Stimulated activated CD8-positive, alpha-beta memory T cell treated with anti-CD3 and anti-CD28 coated beads, Interleukin-7, amount 100 ng/mL, for 24 hours (primary cell): Measurements from ENCODE around the gene PEPD.
"Not testable (repeated sequence)": the region's sequence is repeated elsewhere in the genome, so short reads cannot be mapped to it uniquely, and the experiment has no call there.

Source experiments
- DNase-seq: peaks from one replicate; pipeline ENCODE4 v3.0.0-alpha.2; 2020; ENCODE audit warnings: low read depth

PEPD gene

DNA sequence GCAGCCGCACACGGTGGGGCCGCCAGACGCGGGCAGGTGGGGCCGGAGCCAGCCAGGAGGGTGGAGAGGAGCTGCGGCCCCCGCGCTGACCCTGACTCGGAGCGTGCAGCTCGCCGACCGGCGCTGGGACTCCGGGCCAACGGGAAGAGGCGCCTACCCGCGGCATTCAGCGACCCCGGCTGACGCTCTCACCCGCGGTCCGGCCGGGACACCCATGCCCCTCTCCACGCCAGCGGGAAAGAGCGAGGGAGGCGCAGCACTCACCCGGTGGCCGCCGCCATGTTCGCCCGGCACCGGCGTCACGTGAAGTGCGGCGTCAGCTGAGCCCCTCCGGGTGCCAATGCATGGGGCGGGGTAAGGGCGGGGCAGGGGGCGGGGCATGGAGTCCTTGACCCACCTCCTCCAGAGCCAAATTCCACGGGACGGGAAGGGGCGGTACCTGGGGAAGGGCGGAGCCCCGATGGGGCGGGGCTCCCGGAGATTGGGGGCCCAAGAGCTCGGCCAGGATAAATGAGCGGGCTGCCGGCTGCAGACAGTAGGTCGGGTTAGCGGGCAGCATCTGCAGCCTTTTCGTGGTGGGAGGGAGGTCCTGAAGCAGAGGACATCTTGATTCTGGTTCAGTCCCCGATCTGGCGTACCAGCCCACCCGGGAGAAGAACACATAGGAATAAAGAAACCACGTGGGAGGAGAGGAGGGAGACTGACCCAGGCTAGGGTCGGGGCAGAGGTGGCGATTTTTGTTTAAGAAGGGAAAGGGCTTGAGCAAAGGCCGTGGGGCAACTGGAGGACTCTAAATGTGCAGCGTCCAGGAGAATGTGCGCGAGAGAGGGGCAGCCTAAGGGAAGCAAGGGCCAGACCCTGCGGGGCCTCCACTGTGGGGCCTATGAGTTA, at the start of gene PEPD:
TSS of gene PEPD (minus strand) at position 312 of the 891 bp plus-strand sequence. CDS start at position 281, 31 bp downstream.
- peak; percentile 72 for DNase-seq

GRCh38 chr19:33569821-33570220, 48.2 kb upstream of the PEPD start:
- no peak for DNase-seq

GRCh38 chr19:33568706-33569105, 47.1 kb upstream of the PEPD start:
- DNase-seq, result no peak

GRCh38 chr19:33564836-33565338, 43.3 kb upstream of the PEPD start:
- no peak for DNase-seq

GRCh38 chr19:33562636-33563035, 41.0 kb upstream of the PEPD start:
- DNase-seq, result no peak

GRCh38 chr19:33561666-33562065, 40.1 kb upstream of the PEPD start:
- not testable (repeated sequence) for DNase-seq

DNA sequence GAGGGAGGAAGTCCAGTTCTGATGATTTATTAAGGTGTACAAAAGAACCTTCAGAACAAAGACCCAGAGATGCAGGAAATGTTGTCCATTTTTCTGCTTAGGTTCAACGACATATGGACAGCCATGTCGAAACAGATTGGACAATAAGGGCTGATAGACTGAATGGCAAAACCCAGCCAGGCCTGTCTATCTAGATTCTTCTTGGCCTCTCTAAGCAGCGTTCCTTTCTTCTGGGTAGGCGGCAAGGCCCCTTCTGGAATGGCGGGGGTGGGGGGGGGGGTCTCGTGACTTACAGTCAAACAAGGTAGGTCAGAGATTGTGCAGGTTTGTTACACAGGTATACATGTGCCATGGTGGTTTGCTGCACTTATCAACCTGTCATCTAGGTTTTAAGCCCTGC, 39.7 kb upstream of the PEPD start:
- no peak for DNase-seq

DNA sequence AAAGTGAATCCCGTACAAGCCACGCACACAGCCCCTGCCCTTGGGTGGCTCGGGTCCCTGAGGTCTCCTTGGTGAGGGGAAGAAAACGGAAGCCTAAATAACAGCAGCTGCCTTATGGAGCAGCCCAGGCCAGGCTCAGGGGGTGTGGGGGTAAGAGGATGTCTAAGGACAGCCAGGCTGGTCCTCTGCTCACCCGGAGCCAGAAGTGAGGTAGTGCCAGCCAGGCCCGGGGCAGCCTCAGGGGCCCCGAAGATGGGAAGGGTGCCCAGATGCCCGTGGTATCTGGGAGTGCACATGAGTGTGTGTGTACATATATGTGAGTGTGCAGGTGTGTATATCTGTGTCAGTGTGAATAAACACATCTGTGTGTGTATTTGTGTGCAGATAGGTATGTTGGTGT, 38.4 kb upstream of the PEPD start:
- no peak for DNase-seq

DNA sequence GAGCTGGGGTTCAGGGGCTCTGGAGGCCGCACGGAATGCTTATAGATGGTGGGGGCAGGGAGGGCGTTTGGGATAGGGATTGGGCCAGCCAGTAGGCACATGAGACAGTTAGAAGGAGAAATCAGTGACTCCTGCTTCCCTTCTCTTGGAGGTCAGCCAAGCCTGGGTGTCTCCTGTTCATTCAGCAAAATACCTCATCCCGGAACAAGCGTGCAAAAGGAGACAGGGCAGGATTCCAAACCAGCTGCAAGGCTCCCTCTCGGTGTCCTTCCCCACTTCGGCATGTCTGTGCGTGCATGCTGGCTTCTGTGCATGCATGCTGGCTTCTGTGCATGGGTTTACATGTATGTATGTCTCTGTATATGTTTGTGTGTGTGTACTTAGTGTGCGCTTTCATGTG, 37.3 kb upstream of the PEPD start:
- no peak for DNase-seq

- DNase-seq, result no peak
Measured at GRCh38 chr19:33558151-33558550, 36.6 kb upstream of the PEPD start.

DNA sequence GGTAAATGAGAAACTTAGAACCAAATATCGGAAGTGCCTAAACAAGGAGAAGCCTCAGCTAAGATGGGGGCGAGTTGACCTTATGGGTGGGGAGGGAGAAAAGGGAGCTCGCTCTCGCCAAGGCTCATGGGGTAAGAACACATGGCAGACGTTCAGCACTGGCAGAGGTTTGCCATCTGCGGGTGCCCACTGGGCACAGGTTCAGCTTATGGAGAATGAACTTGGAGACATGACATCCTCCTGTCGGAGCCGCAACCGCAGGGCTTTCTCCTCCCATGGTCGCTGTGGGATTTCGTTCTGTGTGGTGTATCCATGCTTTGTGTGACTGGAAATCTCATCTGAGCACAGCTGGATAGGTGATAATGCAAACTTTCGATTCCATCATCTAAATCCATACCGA, 36.1 kb upstream of the PEPD start:
- DNase-seq, result no peak

- no peak for DNase-seq
Measured at GRCh38 chr19:33557196-33557595, 35.6 kb upstream of the PEPD start.

DNA sequence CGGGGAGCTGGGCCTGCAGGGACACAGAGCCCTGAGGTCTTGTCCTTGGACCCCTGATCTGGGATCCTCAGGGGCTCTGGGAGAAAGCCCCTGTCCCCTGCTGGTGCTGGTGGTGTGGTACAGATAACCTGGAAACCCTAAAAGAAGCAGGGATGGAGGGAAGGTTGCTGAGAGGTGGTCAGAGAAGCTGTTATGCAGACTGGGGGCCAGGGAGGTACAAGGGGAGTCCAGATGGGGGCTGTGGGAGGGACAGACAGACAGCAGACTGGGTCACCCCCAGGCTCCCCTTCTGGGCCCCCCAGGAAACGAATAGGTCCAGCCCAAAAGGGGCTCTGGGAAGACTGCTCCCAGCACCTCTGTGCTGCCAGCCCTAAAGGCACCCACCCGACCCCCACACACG, 34.7 kb upstream of the PEPD start:
- DNase-seq, result no peak

DNA sequence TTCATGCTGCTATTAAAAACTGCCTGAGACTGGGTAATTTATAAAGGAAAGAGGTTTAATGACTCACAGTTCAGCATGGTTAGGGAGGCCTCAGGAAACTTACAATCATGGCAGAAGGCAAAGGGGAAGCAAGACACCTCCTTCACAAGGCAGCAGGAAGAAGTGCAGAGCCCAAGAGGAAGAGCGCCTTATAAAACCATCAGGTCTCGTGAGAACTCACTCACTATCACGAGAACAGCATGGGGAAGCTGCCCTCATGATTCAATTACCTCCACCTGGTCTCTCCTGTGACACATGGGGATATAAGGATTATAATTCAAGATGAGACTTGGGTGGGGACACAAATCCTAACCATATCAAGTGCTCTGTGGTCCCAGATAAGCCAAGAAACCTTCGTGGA, 34.1 kb upstream of the PEPD start:
- DNase-seq, result not testable (repeated sequence)

DNA sequence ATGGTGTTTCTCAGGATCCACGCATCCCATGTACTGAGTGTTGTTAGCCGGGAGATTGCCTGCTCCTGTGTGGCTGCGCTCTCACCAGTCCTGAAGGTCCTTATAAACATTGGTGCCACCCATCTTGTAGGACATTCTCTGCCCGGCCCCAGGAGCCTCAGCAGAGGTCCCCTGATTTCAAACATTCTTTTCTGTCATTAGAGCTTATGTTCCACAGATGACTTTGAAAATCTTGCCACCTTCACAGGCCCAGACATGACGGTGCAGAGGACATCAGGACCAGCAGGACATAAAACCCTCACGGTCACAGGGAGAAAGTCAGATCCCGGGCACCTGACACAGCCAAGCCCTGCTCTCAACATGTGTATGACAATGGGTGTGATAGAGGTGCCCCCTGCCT, 33.2 kb upstream of the PEPD start:
- no peak for DNase-seq

GRCh38 chr19:33554391-33554790, 32.8 kb upstream of the PEPD start:
- DNase-seq, result no peak

DNA sequence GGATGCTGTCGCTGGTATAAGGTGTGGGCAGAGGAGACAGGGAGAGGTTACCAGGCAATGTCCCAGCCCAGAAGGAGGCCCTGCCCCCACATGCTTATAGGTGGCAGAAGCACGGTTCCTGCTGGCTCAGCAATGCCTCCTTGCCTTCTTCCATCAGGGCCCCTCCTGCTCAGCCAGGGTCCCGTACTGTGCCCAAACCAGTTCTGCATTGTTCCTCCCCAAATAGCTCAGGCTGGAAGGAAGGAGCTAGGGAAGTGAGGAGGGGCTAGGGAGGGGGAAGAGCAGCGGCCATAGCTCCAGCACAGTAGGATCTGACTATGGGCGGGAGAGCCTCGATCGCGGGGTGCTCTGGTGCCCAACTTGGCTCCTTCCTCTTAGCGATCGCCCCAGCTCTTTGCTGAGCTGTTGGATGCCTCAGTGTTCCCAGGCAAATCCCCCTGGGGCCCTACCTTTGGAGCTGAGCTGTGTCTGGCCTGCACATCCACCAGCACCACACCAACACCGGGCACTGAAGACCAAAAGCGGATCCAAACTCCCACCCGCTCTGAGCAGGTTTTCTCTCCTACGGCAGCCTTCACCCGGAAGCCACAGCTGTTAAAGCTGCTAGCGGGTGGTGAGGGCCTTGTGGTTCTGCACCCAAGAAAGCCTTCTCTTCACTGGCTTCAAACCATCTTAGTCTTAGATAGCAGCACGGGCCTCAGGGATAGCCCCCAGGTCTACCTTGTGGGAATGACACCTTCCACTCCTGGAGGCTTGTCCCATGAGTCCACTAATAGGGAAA, 32.1 kb upstream of the PEPD start:
- no peak for DNase-seq

GRCh38 chr19:33552928-33553279, 31.3 kb upstream of the PEPD start:
- DNase-seq, result no peak

DNA sequence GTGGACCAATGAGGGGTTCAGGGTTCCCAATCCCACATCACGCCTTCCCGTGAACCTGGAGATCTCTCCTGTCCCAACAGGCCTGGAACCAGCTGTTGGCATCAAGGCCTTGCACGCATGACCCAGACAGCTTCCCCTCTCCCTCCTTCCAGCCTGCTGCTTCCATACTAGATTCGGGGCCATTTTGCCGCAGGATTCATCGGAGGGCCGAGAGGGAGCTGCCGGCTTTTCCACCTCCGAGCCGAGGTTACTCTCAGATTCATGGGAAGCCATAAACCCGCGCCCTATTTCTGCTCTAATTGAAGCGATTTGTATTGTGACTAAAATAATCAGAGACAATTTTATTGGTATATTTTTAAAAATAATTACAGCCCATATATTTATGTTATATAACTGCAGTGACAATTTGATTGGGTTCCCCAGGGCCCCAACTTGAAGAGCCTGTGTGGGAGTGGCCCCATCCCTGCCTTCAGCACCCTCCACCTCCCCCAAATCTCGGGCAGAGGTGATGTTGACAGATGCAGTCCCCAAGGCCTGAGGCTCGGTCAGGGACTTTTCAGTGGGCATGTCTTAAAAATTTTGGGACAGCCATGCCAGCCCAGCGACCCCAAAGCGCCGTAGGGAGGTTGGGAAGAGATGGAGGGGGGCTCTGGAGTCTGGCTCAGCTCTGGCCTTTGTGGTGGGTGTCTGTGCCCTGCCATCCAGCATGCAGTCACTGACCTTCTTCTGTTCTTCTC, 30.8 kb upstream of the PEPD start:
- DNase-seq, result no peak

GRCh38 chr19:33551676-33552075, 30.1 kb upstream of the PEPD start:
- no peak for DNase-seq

DNA sequence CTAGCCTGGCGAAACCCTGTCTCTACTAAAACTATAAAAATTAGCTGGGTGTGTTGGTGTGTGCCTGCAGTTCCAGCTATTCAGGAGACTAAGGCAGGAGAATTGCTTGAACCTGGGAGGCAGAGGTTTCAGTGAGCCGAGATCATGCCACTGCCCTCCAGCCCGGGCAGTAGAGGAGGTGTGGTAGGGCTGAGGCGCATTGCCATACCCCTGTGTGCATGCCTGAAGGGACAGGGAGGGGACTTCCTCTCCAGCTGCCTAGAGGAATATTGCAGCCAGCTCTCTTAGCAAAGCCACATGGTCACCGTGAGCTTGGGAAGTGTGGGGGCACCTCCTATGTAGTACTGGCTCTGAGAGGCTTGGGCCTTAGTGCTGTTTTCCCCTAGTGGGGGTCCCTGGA, 29.2 kb upstream of the PEPD start:
- DNase-seq, result no peak

- no peak for DNase-seq
Measured at GRCh38 chr19:33547676-33548075, 26.1 kb upstream of the PEPD start.
